H1 (cell line): ENCODE data around the gene GPR26. TPM values are rescaled to one million over a fixed set of nuclear protein-coding genes. Genes with fewer than 3 reads are reported as not detected.

Source experiments
- CTCF ChIA-PET: fragments of 300-600 bp; sonication (Branson Sonifier 250); formaldehyde crosslinking; loops from one replicate; lab custom pipeline; 2021; ENCODE audit not compliant: partially characterized antibody; lab: Charles Lee
- POLR2A ChIA-PET: fragments of 300-600 bp; sonication (Branson Sonifier 250); formaldehyde crosslinking; loops from one replicate; lab custom pipeline; 2021; ENCODE audit warnings: inconsistent platforms; ENCODE audit not compliant: partially characterized antibody; lab: Charles Lee
- DNase-seq, 2 experiments: peaks; one replicate each; pipeline versions ENCODE4 v3.0.0 to v3.0.0-alpha.2; 2010 to 2022; ENCODE audit warnings: low spot score in 2 of 2, low read depth in 1 of 2, mixed read lengths in 1 of 2
- FAIRE-seq: peaks from 2 replicates; lab custom pipeline; 2011; peaks lifted over from hg19 to GRCh38; lab: Jason Lieb, UNC
- H2AFZ ChIP-seq: 2 replicates; pipeline ENCODE4 v1.8.1; 2012; ENCODE audit warnings: low read length, inconsistent platforms
- H2AK5ac ChIP-seq: 2 replicates; pipeline ENCODE4 v1.6.1; 2013; ENCODE audit warnings: low read depth, low read length
- H2BK120ac ChIP-seq: replicated peaks from 2 replicates; pipeline ENCODE3; 2013; ENCODE audit warnings: low read depth, low read length, inconsistent platforms
- H2BK12ac ChIP-seq: 2 replicates; pipeline ENCODE4 v1.6.1; 2013; ENCODE audit warnings: low read depth, low read length
- H2BK15ac ChIP-seq: 2 replicates; pipeline ENCODE4 v1.6.1; 2013; ENCODE audit warnings: low read length
- H2BK20ac ChIP-seq: 2 replicates; pipeline ENCODE4 v1.6.1; 2013; ENCODE audit warnings: low read length
- H2BK5ac ChIP-seq: 2 replicates; pipeline ENCODE4 v1.6.1; 2013; ENCODE audit warnings: low read depth, low read length
- H3K14ac ChIP-seq: 2 replicates; pipeline ENCODE4 v1.6.1; 2013; ENCODE audit warnings: inconsistent platforms; ENCODE audit not compliant: insufficient read length
- H3K18ac ChIP-seq: 2 replicates; pipeline ENCODE4 v1.6.1; 2013; ENCODE audit warnings: low read length; ENCODE audit errors: extremely low read depth
- H3K23ac ChIP-seq: 2 replicates; pipeline ENCODE4 v1.6.1; 2013; ENCODE audit warnings: inconsistent platforms; ENCODE audit not compliant: insufficient read length
- H3K23me2 ChIP-seq: 2 replicates; pipeline ENCODE4 v1.6.1; 2013; ENCODE audit warnings: low read depth, low read length
- H3K27ac ChIP-seq: 2 replicates; pipeline ENCODE4 v1.6.1; 2011; ENCODE audit warnings: low read depth, low read length, inconsistent platforms
- H3K27me3 ChIP-seq, 4 experiments: replicated peaks in 1 of 4; 1 replicate in 1 of 4; 2 replicates in 3 of 4; pipeline versions ENCODE4 v1.6.1 to v1.8.1; 2011 to 2013; ENCODE audit warnings: low read length in 3 of 4, mild to moderate bottlenecking in 3 of 4, inconsistent platforms in 2 of 4, mixed read lengths in 2 of 4, moderate library complexity in 1 of 4; ENCODE audit not compliant: control insufficient read depth in 3 of 4, insufficient read depth in 3 of 4; ENCODE audit errors: extremely low read depth in 1 of 4
- H3K36me3 ChIP-seq, 4 experiments: 2 replicates each; pipeline versions ENCODE4 v1.6.1 to v1.8.1; 2011 to 2013; ENCODE audit warnings: mild to moderate bottlenecking in 4 of 4, low read length in 3 of 4, moderate library complexity in 2 of 4, control low read depth in 1 of 4, inconsistent platforms in 1 of 4; ENCODE audit not compliant: insufficient read depth in 4 of 4, control insufficient read depth in 2 of 4
- H3K4ac ChIP-seq: replicated peaks from 2 replicates; pipeline ENCODE3; 2013; ENCODE audit warnings: low read length, low read depth, mixed read lengths, inconsistent platforms; ENCODE audit not compliant: insufficient read length
- H3K4me1 ChIP-seq, 4 experiments: replicated peaks in 1 of 4; 1 replicate in 1 of 4; 2 replicates in 3 of 4; pipeline versions ENCODE4 v1.6.1 to v1.8.1; 2011 to 2013; ENCODE audit warnings: low read length in 3 of 4, inconsistent platforms in 2 of 4, mixed read lengths in 1 of 4; ENCODE audit not compliant: insufficient read depth in 4 of 4, control insufficient read depth in 3 of 4
- H3K4me2 ChIP-seq, 2 experiments: 2 replicates each; pipeline versions ENCODE4 v1.6.1 to v1.8.1; 2011 to 2013; ENCODE audit warnings: low read depth in 2 of 2, low read length in 2 of 2, control low read depth in 1 of 2, inconsistent platforms in 1 of 2, mild to moderate bottlenecking in 1 of 2; ENCODE audit not compliant: insufficient read depth in 1 of 2
- H3K4me3 ChIP-seq, 4 experiments: fragments of 200-600, 300-600 bp in 1 of 4; sonication (generic), shearing (Covaris generic), sonication (Bioruptor Twin) in 1 of 4; 2 replicates each; pipeline versions ENCODE4 v1.5.1 to v1.8.1; 2011 to 2016; ENCODE audit warnings: low read length in 4 of 4, low read depth in 3 of 4, control low read depth in 2 of 4, inconsistent platforms in 2 of 4, mild to moderate bottlenecking in 2 of 4, mixed read lengths in 1 of 4, moderate library complexity in 1 of 4; ENCODE audit not compliant: insufficient read depth in 2 of 4; ENCODE audit errors: extremely low read depth in 1 of 4
- H3K56ac ChIP-seq: replicated peaks from 2 replicates; pipeline ENCODE3; 2013; ENCODE audit warnings: low read depth, mild to moderate bottlenecking, mixed read lengths, low read length, inconsistent platforms; ENCODE audit not compliant: insufficient read length
- H3K79me1 ChIP-seq: 2 replicates; pipeline ENCODE4 v1.6.1; 2013; ENCODE audit warnings: low read depth, low read length, control low read depth
- H3K79me2 ChIP-seq, 2 experiments: 2 replicates each; pipeline versions ENCODE4 v1.6.1 to v1.8.1; 2012 to 2013; ENCODE audit warnings: low read length in 2 of 2, mild to moderate bottlenecking in 2 of 2, inconsistent platforms in 1 of 2; ENCODE audit not compliant: insufficient read depth in 2 of 2, control insufficient read depth in 1 of 2
- H3K9ac ChIP-seq, 4 experiments: replicated peaks in 1 of 4; 1 replicate in 1 of 4; 2 replicates in 3 of 4; pipeline versions ENCODE4 v1.6.1 to v1.8.1; 2011 to 2013; ENCODE audit warnings: low read depth in 3 of 4, low read length in 3 of 4, control low read depth in 2 of 4, mild to moderate bottlenecking in 2 of 4, moderate library complexity in 2 of 4, inconsistent platforms in 1 of 4; ENCODE audit errors: extremely low read depth in 1 of 4
- H3K9me3 ChIP-seq, 2 experiments: 2 replicates each; pipeline versions ENCODE4 v1.6.1 to v1.8.1; 2012 to 2013; ENCODE audit warnings: mild to moderate bottlenecking in 2 of 2, moderate library complexity in 2 of 2, control low read depth in 1 of 2, inconsistent platforms in 1 of 2, low read depth in 1 of 2, low read length in 1 of 2, mixed read lengths in 1 of 2; ENCODE audit not compliant: insufficient read depth in 2 of 2
- H4K20me1 ChIP-seq, 2 experiments: replicated peaks in 1 of 2; 2 replicates each; pipeline versions ENCODE3 to v1.8.1; 2011 to 2013; ENCODE audit warnings: inconsistent platforms in 2 of 2, low read length in 2 of 2, mild to moderate bottlenecking in 1 of 2; ENCODE audit not compliant: insufficient read depth in 2 of 2, control insufficient read depth in 1 of 2
- H4K5ac ChIP-seq: 2 replicates; pipeline ENCODE4 v1.6.1; 2013; ENCODE audit warnings: low read length, low read depth, mixed read lengths, inconsistent platforms; ENCODE audit not compliant: insufficient read length
- H4K8ac ChIP-seq: 2 replicates; pipeline ENCODE4 v1.8.0; 2013; ENCODE audit warnings: mild to moderate bottlenecking, moderate library complexity, low read length, inconsistent platforms; ENCODE audit not compliant: insufficient read depth; ENCODE audit errors: extremely low read depth
- H4K91ac ChIP-seq: replicated peaks from 2 replicates; pipeline ENCODE3; 2013; ENCODE audit warnings: low read length, mixed read lengths, inconsistent platforms; ENCODE audit not compliant: insufficient read length
- CHD2 ChIP-seq: IDR thresholded peaks from 2 replicates; pipeline ENCODE4 v1.6.1; 2012; ENCODE audit warnings: low read length, improper control_type of control experiment
- CREB1 ChIP-seq: IDR thresholded peaks from 2 replicates; pipeline ENCODE4 v1.6.1; 2012; ENCODE audit warnings: inconsistent platforms
- EP300 ChIP-seq, 2 experiments: IDR thresholded peaks; 1 replicate in 1 of 2; 2 replicates in 1 of 2; pipeline ENCODE4 v1.6.1; 2011 to 2012; ENCODE audit warnings: low read depth in 2 of 2, low read length in 2 of 2, mild to moderate bottlenecking in 2 of 2, borderline replicate concordance in 1 of 2, inconsistent platforms in 1 of 2, moderate library complexity in 1 of 2
- KDM1A ChIP-seq: fragments of 200-600, 300-600 bp; sonication (generic); IDR thresholded peaks from 2 replicates; pipeline ENCODE4 v1.7.1; 2016; ENCODE audit warnings: mild to moderate bottlenecking, low read length, borderline replicate concordance
- NANOG ChIP-seq: IDR thresholded peaks from 2 replicates; pipeline ENCODE4 v1.6.1; 2011; ENCODE audit warnings: low read length, low read depth, mild to moderate bottlenecking, inconsistent platforms; ENCODE audit not compliant: insufficient read depth, poor library complexity, severe bottlenecking
- SIX5 ChIP-seq: IDR thresholded peaks from 2 replicates; pipeline ENCODE4 v1.6.1; 2011; ENCODE audit warnings: mild to moderate bottlenecking, low read depth, low read length
- SRF ChIP-seq: IDR thresholded peaks from 2 replicates; pipeline ENCODE4 v1.6.1; 2011; ENCODE audit warnings: mild to moderate bottlenecking, low read depth, low read length, moderate library complexity
- ZNF274 ChIP-seq: IDR thresholded peaks from 2 replicates; pipeline ENCODE4 v1.7.0; 2012; ENCODE audit warnings: low read length, borderline replicate concordance; ENCODE audit errors: extremely low read depth
- WGBS, 2 experiments: shearing (Covaris generic) in 1 of 2; methylation state at CpG; one replicate each; pipeline versions ENCODE4 v1.1.6 to v1.1.7; 2013 to 2015; ENCODE audit warnings: low lambda C conversion rate in 2 of 2, mixed read lengths in 2 of 2, inconsistent platforms in 1 of 2, low coverage in 1 of 2, missing lambda C conversion rate in 1 of 2; ENCODE audit not compliant: insufficient replicate concordance in 2 of 2, insufficient coverage in 1 of 2, insufficient read length in 1 of 2; ENCODE audit errors: extremely low coverage in 1 of 2, missing lambda C conversion rate in 1 of 2; 5-methylcytosine and 5-hydroxymethylcytosine counted together
- polyA plus RNA-seq, 7 experiments: library from polyadenylated mRNA; depleted of rRNA in 3 of 7; stranded (reverse) in 5 of 7; unstranded in 2 of 7; fragments of >200 nt in 5 of 7; fragments of 200-250 nt in 2 of 7; gene quantifications; 1 replicate in 5 of 7; 2 replicates in 1 of 7; 4 replicates in 1 of 7; pipeline versions ENCODE4 v1.2.1 to v1.2.3, GENCODE V29; 2011 to 2013; ENCODE audit warnings: missing spikeins in 2 of 7, mixed read lengths in 2 of 7
- total RNA-seq: library from RNA; stranded (reverse); fragmentation: NEBNext Ultra II Directional; extraction: Animal tissue kit (Norgen Biotek cat#: 25700); gene quantifications from 2 replicates; pipeline ENCODE4 v1.2.1, GENCODE V29; 2021
- TF ChIP-seq, protein P1 (sequence below), 3 experiments: IDR thresholded peaks; 1 replicate in 2 of 3; 2 replicates in 1 of 3; pipeline versions ENCODE4 v1.5.1 to v1.6.1; 2011; ENCODE audit warnings: low read length in 3 of 3, mild to moderate bottlenecking in 3 of 3, inconsistent platforms in 2 of 3, low read depth in 1 of 3, moderate library complexity in 1 of 3; ENCODE audit not compliant: insufficient read depth in 1 of 3; ENCODE audit errors: control extremely low read depth in 1 of 3

The GPR26 gene
- total and polyA plus RNA-seq, 2 of the 8 experiments (the other 6 are each of a cell fraction or from before 2014, with no cell fraction given) = 0.09 to 0.21 TPM

GRCh38 chr10:123718544-123719060 is 52.4 kb downstream of the GPR26 start:
- H3K9me3 ChIP-seq = no peaks in the 10 kb centered on the region
- no peaks in the 10 kb centered on the region for H3K4me1 ChIP-seq
- H2BK120ac ChIP-seq = no peak overlapping the region
- FAIRE-seq (no peak), DNase-seq (no peak)
- no peaks in the 10 kb centered on the region for H3K79me1 ChIP-seq
- CTCF ChIA-PET = interaction anchor here (0.6 to 2.6 kb wide), 12 partner anchors 9 to 629 kb away, joined by 3 to 8 read pairs (median 4); no protein-coding TSS in a partner anchor
- no peak overlapping the region for H2BK15ac ChIP-seq
- H2BK20ac ChIP-seq = no peak overlapping the region
- no peak overlapping the region for H2AK5ac ChIP-seq
- no peak overlapping the region for H3K4ac ChIP-seq
- H3K4me3 ChIP-seq = no peak overlapping the region
- H3K18ac ChIP-seq = no peak overlapping the region
- H4K8ac ChIP-seq = no peak overlapping the region
- WGBS, 2 experiments = 84% methylated on average over 4 of the region's 4 CpGs; no CpG with 5 or more reads in 1 of the 2 experiments
- no peak overlapping the region for H2AFZ ChIP-seq
- H3K36me3 ChIP-seq = no peaks in the 10 kb centered on the region
- H3K27me3 ChIP-seq = no peaks in the 10 kb centered on the region; a peak in 1 of 7 replicates
- no peak overlapping the region for H3K4me2 ChIP-seq
- H3K79me2 ChIP-seq = no peaks in the 10 kb centered on the region
- H3K23me2 ChIP-seq = no peaks in the 10 kb centered on the region
- no peak overlapping the region for H3K27ac ChIP-seq
- H4K20me1 ChIP-seq = no peaks in the 10 kb centered on the region
- no peak overlapping the region for H4K5ac ChIP-seq
- no peak overlapping the region for H2BK5ac ChIP-seq
- POLR2A ChIA-PET = no interaction called here
- no peak overlapping the region for H2BK12ac ChIP-seq
- no peak overlapping the region for H3K14ac ChIP-seq
- H3K23ac ChIP-seq = no peak overlapping the region
- H3K56ac ChIP-seq = no peak overlapping the region
- H3K9ac ChIP-seq = no peak overlapping the region
- no peak overlapping the region for H4K91ac ChIP-seq
- TF ChIP-seq EP300 (IDR thresholded peaks at IDR 0.05; ENCODE audit: borderline replicate concordance in 1 of 2, low read depth in 2 of 2, low read length in 2 of 2) = no peak
- TF ChIP-seq, protein P1, sequence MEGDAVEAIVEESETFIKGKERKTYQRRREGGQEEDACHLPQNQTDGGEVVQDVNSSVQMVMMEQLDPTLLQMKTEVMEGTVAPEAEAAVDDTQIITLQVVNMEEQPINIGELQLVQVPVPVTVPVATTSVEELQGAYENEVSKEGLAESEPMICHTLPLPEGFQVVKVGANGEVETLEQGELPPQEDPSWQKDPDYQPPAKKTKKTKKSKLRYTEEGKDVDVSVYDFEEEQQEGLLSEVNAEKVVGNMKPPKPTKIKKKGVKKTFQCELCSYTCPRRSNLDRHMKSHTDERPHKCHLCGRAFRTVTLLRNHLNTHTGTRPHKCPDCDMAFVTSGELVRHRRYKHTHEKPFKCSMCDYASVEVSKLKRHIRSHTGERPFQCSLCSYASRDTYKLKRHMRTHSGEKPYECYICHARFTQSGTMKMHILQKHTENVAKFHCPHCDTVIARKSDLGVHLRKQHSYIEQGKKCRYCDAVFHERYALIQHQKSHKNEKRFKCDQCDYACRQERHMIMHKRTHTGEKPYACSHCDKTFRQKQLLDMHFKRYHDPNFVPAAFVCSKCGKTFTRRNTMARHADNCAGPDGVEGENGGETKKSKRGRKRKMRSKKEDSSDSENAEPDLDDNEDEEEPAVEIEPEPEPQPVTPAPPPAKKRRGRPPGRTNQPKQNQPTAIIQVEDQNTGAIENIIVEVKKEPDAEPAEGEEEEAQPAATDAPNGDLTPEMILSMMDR (IDR thresholded peaks at IDR 0.05; ENCODE audit: control extremely low read depth in 1 of 3, insufficient read depth in 1 of 3, low read depth in 1 of 3, low read length in 3 of 3) = no peak
- TF ChIP-seq SIX5 = no peak
- no peak for TF ChIP-seq SRF
- TF ChIP-seq NANOG = no peak
- no peak for TF ChIP-seq CHD2
- TF ChIP-seq ZNF274 = no peak
- TF ChIP-seq KDM1A = no peak
- no peak for TF ChIP-seq CREB1
